Middle frontal gyrus (tissue), 1 donor: ENCODE results near the gene CASZ1.

Source experiments
- DNase-seq: peaks from one replicate; pipeline ENCODE4 v3.0.0-alpha.2; 2015; ENCODE audit warnings: low spot score; ENCODE audit errors: extremely low spot score

CASZ1 gene

DNA sequence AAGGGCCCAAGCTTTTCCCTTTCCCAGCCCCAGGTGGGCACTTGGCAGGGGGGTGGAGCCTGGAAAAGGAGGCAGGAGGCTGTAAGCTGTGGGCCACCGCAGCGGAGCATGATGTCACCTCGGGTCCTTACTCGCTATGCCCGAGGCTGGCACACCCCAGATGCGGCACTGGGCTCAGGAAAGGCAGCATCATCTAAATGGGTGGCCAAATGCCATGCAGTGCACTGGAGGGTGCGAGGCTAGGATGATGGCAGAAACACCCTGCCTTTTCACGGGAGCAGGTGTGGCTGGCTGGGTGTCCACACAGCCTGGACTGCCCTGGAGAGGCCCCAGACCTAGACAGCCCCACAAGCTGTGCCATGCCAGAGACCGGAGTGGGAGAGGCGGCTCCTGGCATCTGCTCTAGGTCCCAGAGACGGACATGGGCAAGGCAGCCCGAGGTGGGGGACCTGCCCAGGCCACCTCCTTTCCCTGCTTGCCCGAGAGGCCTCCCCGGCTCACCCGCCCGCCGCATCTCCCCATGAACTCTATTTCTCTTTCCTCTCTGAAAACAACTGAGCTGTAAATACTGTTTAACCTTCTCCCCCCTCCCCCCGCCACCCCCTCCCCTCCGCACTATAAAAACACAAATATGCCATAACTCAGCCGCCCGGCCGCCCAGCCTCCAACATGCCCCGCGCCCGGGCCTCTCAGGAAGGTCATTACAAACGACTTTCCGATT, 124.7 kb downstream of the CASZ1 start:
- no peak for DNase-seq

DNA sequence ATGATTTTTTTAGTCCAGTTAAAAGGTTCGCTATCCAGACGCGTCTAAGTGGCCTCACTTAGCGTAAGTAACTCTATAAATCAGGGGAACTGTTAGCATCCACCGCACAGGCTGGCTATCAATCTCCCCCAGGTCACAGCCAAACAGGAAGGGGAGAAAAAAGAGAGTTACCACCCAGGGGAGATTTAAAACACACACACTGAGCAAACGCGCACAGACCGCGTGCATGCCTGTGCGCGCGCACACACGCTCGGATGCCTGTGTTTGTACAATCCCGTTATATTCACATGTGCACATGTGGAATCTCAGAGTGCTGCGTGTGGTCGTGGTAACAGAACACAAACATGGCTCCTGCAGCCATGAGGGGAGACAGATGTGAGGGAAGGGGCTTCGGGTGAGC, 125.4 kb downstream of the CASZ1 start:
- no peak for DNase-seq

DNA sequence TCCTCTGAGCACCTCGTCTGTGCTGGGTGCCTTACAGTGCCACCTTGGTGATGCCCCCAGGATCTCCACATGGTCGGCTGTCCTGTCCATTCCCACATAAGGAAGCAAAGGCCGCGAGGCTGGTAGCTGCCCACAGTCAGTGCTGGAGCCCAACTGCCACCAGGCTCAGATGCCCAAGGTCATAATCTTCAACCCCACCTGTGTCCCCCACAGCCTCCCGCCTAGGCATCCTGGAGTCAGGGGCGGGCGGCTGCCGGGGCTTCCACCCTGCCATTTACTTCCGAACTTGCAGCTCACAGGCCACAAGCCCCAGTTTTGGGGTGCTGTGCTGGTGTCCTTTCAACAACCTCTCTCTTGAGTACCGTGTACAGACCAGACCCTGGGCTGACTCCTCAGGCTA, 126.3 kb downstream of the CASZ1 start:
- DNase-seq = no peak

DNA sequence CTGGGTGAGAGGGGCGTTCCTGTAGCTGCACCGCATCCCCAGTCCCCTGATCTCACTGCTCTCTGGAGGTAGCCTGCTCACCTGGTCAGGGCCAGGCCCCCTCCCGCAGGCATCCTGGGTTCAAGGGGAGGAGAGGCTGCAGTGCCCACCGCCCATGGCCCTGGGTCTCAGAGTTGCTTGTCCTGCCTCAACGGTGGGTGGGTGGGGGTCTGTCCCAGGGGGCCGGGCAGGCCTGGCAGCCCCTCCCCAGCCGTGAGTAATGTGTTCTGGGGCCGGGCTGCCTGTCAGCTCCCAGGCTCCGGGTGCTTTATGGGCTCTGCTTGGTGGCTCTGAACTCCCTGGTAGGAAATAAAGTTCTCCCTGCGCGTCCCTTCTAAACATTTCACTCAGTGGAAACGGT, 126.9 kb downstream of the CASZ1 start:
- no peak for DNase-seq

DNA sequence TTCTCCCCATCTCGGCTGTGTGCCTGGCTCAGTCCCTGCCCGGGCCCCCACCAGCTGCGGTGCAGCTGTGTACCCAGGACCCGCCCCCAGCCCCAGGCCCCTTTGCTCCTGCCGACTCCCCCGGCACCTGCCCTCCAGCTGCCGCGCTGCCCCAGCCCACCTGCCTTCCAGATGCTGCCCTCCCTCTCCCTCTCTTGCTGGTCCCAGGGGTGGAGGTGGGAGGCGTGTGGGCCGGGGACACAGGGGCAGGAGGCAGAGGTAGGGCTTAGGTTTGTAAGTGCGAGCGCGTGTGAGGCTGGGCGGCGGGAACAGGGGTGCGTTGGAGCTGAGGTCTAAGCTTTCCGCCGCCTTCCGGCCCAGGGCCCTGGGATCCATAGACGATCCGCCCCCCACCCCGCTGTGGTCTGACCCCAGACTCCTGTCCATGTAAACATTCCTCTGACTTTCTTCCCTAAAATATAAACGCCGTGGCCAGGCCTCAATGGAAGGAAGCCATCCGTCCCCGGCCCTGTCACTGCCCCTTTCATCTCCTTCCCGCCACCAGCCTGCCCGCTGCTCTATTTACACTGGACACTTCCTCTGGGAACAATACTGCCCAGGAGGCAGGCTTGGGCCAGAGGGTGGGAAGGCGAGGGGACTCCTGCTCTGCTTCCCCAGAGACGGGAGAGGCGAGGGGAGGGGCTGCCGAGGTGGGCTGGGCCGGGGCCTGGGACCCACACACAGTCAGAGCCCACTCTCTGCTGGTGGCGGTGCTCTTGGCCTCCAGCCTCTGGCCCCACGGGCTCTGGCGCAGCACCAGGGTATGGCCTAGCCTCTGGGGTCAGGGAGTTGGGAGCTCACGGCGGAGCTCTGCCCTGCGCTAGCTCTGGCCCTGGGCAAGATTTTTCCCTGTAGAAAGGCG, 128.3 kb downstream of the CASZ1 start:
- DNase-seq = no peak

DNA sequence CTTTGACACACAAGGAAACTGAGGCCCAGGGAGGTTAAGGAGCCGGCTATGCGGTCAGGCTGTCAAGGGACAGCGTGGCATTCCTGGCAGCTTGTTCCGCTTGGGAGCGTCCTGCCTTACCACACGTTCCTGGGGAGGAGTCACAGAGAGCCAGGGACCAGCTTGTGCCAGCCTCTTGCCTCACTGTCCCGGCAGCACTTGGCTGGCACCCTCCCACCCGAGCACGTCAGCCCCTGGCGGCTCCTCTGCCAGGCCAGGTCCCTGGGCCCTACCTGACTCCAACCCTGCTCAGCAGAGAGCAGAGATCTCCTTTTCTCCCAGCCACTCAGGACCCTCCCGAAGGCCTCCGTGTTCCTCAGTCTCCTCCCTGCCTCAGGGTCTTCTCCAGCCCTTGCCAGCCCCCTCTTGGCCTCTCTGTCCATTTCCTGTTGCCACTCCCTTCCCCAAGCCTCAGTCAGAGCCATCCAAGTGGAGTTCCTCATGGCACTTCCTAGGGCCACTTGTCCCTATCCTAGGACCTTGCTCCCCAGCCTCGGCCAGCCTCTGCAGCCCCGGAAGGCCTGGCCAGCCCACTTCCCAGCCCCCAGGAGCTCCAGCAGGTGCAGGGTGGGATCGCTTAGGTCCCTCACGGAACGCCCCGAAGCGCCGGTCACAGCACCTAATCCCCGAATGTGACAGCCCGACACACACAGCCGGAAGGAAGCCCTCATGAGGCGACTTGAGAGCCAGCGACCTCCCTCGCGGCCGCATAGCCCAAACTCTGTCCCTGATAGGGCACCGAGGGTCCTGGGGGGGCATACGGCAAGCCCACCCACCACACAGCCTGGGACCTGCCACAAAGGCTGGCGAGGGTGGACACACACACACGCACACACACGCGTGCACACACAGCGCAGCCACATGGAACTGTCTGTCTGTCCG, 130.3 kb downstream of the CASZ1 start:
- DNase-seq = no peak

DNA sequence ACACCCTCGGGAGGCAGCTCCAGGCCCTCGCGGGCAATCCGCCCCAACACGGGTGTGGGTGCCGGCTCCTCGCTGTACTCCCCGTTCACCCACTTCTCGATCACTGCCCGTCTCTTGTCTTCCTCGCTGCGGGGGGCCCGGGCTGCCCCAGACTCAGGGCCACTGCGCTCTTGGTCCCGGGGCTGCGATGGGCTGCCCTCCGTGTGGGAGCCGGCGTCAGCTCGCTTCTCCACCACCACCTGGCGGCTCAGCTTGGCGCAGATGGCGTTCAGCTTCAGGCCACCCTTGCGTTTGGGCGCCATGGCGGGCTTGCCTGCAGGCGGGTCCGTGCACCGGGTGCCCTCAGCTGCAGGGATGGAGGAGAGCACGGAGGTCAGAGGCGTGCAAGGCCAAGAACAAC, 131.2 kb downstream of the CASZ1 start:
- DNase-seq = no peak

DNA sequence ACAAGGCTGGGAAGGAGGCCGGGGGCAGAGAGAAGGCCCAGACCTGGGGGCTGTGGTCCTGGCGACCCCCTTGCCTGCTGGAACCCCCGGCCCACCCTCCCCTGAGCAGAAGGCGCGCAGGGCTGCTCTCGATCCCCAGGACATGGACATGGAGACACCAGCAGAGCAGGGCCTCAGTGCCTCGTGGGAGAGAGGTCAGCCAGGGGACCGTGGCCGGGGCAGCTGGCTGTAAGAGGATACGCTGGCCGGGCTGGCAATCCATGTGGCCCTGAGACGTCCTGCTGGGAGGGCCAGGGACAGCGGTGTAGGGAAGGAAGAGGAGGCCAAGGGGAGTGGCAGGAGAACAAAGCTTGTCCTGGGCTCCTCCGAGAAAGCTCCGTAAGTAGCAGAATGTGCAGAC, 132.2 kb downstream of the CASZ1 start:
- DNase-seq = no peak

DNA sequence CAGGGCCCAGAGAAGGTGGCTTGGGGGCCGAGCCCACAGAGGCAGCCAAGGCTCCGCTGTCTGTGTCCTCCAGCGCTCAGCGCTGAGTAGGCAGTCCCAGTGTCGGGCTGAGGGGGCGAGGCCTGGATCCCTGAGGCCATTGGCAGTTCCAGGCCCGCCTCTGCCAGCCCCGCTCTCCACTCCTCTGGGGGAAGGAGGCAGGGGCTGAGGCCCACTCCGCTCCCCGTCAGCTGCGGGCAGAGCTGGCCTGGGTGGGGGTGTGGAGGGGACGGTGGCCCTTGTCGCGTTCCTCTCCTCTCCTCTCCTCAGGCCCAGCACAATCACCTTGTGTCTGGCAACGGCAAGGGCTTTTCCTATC, 132.8 kb downstream of the CASZ1 start:
- no peak for DNase-seq

DNA sequence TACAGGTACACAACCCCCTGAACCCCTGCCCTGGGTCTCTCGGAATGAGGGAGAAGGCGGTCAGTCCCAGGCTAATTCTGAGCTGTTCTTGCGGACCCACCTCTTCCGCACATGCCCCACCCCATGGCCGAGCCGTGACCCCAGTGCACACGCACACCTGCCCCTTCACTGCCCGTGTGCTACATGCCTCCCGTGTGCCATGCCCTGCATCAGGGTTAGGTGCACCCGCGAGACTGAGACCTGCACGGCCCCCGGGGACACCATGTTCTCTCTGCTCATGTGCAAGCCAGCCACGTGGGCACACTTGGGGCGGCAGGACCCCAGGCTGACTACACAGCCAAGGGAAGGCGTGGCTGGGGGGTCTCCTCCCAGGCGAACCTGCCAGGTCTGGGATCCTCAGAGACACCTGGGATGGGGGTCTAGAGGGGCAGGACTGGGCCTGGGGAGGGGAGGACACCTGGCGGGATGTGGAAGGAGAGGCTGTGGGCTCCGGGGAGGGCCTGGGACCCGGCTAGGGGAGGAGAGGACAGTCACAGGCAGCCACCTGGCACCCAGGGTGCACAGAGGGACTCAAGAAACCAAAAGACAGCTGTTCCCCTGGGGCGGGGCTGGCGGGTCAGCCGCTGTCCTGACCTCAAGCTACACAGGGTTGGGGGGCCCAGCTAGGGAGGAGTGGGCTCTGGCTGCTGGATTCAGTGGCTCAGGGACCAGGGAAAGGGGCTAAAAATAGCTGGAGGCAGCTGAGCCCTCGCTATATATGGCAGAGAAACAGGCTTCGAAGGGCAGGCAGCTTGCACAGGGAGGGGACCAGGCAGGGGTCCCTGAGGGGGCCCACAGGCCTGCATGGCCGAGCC, 133.4 kb downstream of the CASZ1 start:
- DNase-seq = no peak

DNA sequence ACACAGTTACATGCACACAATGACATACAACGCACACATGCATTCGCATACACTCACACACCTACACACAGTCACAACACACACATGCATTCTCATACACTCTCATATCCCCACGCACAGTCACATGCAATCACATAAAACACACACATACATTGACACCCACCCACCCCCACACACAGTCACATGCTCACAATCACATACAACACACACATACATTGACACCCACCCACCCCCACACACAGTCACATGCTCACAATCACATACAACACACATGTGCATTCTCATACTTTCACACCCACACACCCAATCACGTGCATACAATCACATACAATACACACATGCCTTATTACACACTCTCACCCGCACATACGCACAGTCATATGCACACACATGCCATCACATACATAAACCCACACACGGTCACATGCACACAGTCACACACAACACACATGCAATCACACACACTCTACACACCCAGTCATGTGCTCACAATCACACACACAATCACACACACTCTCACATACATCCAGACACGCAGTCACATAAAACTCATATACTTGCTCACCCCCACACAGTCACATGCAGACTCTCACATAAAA, 134.3 kb downstream of the CASZ1 start:
- no peak for DNase-seq

DNA sequence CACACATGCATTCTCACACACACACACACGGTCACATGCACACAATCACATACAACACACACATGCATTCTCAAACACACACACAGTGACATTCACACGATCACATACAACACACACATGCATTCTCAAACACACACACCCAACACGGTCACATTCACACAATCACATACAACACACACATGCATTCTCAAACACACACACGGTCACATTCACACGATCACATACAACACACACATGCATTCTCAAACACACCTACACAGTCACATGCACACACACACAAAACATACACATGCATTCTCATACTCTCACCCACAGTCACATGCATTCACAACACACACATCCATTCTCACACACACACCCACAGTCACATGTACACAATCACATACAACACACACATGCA, 135.0 kb downstream of the CASZ1 start:
- DNase-seq = no peak

DNA sequence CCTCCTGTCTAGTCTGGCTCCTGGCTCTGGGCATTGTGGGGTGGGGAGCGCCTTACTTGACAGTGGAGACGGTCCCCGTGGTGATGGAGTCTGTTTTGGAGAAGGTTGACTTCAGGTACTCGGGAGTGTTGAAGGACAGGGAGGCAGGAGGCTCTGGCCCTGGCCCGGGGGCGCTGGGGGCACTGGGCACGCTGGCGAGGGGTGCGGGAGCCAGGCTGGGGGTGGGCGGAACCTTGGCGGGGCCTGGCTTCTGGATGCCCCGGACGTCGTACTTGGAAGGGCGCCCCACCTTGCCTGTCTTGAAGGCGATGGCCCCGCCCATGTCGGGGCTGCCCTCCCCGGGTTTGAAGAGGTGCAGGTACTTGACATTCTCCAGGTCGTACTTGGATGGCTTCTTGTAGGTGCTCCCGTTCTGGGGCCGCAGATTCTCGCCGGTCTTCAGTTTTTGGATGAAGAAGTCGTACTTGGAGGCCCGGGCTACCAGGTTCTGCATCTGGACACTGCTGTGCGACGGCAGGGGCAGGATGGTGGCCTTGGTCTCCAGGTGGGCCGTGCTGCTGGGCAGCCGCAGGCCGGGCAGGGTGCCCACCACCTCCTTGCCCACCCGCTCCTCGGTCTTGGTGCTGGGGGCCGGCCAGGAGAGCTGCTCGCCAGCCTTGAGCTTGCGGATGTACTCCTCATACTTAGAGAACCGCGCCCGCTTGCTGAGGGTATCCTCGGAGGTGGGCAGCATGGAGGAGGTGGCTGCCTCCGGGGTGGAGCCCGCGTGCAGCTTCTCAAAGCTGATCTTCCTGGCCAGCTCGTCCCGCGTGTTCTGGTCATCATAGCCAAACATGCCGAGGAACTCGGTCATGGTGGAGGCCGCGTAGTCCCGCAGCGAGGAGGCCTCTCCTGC, 136.6 kb downstream of the CASZ1 start:
- no peak for DNase-seq

DNA sequence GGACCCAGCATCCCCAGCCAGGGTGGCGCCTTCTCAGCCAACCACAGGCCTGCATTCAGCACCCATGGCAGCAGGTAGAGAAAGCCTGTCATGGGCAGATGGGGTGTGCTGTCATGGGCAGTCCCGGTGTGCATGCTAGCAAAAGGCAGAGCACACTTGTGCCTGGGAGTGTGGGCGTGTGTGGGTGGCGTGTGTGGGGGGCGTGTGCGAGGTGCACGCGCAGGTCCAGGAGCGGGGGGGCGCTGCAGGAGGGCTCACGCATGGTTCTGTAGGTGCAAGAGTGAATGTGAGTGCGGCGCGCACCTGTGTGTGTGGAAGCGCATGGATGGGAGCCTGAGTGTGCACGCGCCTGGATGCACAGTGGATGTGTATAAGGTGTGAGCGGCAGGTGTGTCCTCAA, 137.2 kb downstream of the CASZ1 start:
- no peak for DNase-seq

DNA sequence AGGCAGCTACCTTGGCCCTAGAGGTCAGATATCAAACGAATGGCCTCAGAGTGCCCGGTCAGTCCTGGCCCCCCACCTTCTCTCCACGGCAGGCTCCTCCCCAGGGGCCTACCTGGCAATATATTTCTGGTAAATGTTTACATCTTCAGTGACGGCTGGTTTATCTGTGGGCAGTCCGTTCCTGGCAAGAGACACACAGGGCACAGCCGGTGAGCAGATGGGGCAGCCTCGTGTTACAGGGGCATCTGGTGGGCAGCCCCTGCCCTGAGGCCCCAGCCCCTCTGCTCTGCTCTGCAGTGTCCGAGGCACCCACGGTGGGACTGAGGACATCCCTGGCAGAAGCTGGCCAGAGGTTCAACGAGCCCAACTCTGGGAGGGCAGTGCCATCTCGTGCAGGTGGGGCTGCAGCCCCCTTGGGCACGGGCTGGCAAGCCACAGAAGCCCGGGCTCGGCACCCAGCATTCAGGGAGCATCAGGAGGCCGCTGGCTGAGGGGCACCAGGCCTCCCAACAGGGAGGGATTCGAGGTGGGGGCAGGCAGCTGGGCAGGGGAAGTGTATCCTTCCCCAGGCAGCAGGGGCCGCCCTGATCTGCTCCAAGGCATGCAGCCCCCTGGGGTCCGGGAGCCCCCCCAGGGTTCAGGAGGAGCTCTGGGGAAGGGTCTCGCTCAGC, 137.9 kb downstream of the CASZ1 start:
- DNase-seq = no peak

DNA sequence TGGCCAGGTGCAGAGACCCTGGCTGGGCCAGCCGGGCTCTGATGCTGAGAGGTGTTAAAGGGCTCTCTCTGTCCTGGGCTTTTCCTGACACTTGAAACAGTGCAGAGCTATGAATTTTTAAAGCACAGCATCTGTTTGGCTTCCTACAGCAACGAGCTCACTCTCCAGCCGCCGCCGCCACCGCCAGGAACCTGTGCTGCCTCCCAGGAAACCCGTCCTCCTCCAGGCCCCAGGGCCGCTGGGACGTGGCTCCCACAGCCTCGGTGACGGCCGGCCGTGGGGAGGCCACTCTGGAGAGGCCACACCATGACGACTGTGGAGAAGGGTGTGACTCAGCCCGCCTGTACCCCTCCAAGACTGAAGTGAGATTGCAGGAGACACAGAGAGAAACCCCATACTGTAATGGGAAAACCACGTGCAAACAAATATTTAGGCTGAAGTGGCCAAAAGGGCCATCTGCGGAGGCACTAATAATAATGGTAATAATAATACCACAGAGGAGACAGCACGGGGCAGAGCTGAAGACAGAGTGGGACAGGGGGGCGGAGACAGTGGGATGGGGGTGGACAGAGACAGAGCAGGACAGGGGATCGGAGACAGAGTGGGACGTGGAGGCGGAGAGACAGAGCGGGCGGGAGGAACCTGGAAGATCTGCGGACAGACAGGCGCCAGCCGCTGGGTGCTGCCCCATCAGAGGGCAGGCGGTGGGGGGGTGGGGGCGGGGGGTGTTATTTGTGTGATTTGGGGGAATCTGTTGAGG, 139.2 kb downstream of the CASZ1 start:
- no peak for DNase-seq

DNA sequence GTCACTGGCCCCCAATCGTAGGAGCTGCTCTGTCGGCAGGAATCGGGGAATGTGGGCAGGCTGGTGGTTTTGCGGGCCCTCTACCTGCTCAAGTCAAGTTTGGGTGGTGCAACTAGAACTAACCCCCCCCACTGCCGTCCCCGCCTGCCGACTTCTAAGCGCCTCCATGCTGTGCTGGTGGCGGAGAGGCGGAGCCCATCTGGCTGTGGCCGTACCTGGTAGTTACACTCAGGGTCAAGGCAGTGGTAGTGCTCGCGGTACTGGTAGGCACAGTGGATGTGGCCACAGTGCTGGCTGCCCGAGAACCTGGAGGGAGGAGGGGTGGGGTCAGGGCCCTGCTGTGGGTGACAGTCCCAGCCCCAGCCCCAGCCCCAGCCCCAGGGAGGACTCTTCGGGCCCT, 140.0 kb downstream of the CASZ1 start:
- DNase-seq = no peak

DNA sequence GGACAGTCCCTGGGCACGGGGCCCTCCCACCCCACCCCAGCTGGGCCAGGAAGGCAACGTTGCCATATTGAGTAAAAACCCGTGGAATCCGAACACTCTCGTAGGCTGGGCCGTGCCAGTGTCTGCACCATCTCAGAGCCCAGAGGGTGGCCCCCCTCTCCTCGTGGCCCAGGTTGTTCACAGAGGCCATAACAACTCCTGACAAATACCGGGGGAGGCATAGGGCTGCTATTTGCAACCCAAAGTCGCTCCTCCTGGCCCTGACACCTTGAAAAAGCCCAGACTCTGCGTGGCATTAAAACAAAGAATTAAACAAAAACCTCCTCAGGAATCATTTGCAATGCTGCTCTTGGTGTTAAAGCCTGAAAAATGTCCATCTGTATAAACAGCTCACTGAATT, 141.4 kb downstream of the CASZ1 start:
- DNase-seq = no peak
